Measurements from ENCODE around the gene COMMD9.

COMMD9 gene

DNA sequence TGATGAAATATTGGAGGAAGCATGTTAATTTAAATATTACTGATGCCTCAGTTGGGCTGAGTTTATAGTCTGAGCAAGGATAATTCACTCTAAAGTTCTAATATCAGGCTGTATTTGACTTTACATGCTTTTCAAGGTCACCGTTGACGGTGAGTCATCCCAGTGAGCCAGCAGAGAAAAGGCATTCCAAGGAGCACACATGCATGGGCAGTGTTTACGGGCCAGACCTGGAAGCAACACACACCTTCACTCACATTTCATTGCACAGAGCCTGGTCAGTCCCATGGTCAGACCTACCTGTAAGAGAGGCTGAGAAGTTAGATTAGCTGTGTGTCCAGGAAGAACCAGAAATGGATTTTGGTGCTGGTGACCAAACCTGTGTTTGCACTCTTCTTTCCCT lies 53.5 kb downstream of the COMMD9 start:
- Histone ChIP-seq H3K4me1 (ENCODE audit: insufficient read depth, poor library complexity, severe bottlenecking) (no peaks in the 10 kb centered on the region), H3K4me3 (ENCODE audit: severe bottlenecking) (no peak overlapping the region), H3K27ac (ENCODE audit: poor library complexity, severe bottlenecking) (no peak overlapping the region), H3K36me3 (ENCODE audit: low read depth) (no peaks in the 10 kb centered on the region), H3K27me3 (ENCODE audit: insufficient read depth, poor library complexity, severe bottlenecking) (no peaks in the 10 kb centered on the region), H3K9me3 (ENCODE audit: severe bottlenecking) (no peaks in the 10 kb centered on the region)
- DNase-seq (ENCODE audit: low spot score) (no peak), ATAC-seq (ENCODE audit: low read depth) (peak; percentile 45; the same call in 2 of the 3 replicates)
- no peak for TF ChIP-seq CTCF (IDR thresholded peaks at IDR 0.05; ENCODE audit: poor library complexity, severe bottlenecking)

- Histone ChIP-seq H3K4me1 (ENCODE audit: insufficient read depth, poor library complexity, severe bottlenecking) (no peaks in the 10 kb centered on the region), H3K27me3 (ENCODE audit: insufficient read depth, poor library complexity, severe bottlenecking) (no peaks in the 10 kb centered on the region), H3K9me3 (ENCODE audit: severe bottlenecking) (no peaks in the 10 kb centered on the region), H3K36me3 (ENCODE audit: low read depth) (no peaks in the 10 kb centered on the region), H3K4me3 (ENCODE audit: severe bottlenecking) (no peak overlapping the region), H3K27ac (ENCODE audit: poor library complexity, severe bottlenecking) (no peak overlapping the region)
- TF ChIP-seq CTCF (IDR thresholded peaks at IDR 0.05; ENCODE audit: poor library complexity, severe bottlenecking): no peak
- no peak for ATAC-seq (ENCODE audit: low read depth)
- DNase-seq (ENCODE audit: low spot score): no peak
Observed at GRCh38 chr11:36234825-36235224, 54.4 kb downstream of the COMMD9 start.

DNA sequence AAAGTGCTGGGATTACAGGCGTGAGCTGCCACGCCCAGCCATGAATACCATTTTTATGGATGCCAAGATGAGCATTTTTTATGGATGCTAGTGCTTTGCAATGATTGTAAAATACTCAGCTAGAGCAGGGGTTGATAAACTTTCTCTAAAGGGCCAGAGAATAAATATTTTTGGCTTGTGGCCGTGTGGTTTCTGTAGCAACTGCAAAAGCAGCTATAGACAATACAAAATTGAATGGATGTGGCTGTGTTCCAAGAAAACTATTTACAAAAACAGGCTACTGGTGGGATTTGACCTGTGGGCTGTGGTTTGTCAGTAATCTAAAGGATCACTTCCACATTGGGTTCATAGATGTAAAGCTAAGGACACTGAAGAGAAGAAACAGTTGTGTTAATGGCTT lies 56.0 kb downstream of the COMMD9 start:
- DNase-seq (ENCODE audit: low spot score): no peak
- Histone ChIP-seq H3K27me3 (ENCODE audit: insufficient read depth, poor library complexity, severe bottlenecking) (no peaks in the 10 kb centered on the region), H3K27ac (ENCODE audit: poor library complexity, severe bottlenecking) (no peak overlapping the region), H3K4me1 (ENCODE audit: insufficient read depth, poor library complexity, severe bottlenecking) (no peaks in the 10 kb centered on the region), H3K9me3 (ENCODE audit: severe bottlenecking) (no peaks in the 10 kb centered on the region), H3K36me3 (ENCODE audit: low read depth) (0 out of 2 replicates have a peak, but pooled peaks cover 2% of the 10 kb centered on the region), H3K4me3 (ENCODE audit: severe bottlenecking) (no peak overlapping the region)
- TF ChIP-seq CTCF (IDR thresholded peaks at IDR 0.05; ENCODE audit: poor library complexity, severe bottlenecking): no peak
- ATAC-seq (ENCODE audit: low read depth): no peak

GRCh38 chr11:36230779-36231699 lies 58.2 kb downstream of the COMMD9 start:
- TF ChIP-seq CTCF (IDR thresholded peaks at IDR 0.05; ENCODE audit: poor library complexity, severe bottlenecking): no peak
- Histone ChIP-seq H3K36me3 (ENCODE audit: low read depth) (0 out of 2 replicates have a peak, but pooled peaks cover 5% of the 10 kb centered on the region), H3K27me3 (ENCODE audit: insufficient read depth, poor library complexity, severe bottlenecking) (no peaks in the 10 kb centered on the region), H3K4me3 (ENCODE audit: severe bottlenecking) (no peak overlapping the region), H3K4me1 (ENCODE audit: insufficient read depth, poor library complexity, severe bottlenecking) (no peaks in the 10 kb centered on the region), H3K9me3 (ENCODE audit: severe bottlenecking) (no peaks in the 10 kb centered on the region), H3K27ac (ENCODE audit: poor library complexity, severe bottlenecking) (no peak overlapping the region)
- ATAC-seq (ENCODE audit: low read depth) (no peak), DNase-seq (ENCODE audit: low spot score) (no peak)
